ENCODE data around the gene AP1M2.

DNA sequence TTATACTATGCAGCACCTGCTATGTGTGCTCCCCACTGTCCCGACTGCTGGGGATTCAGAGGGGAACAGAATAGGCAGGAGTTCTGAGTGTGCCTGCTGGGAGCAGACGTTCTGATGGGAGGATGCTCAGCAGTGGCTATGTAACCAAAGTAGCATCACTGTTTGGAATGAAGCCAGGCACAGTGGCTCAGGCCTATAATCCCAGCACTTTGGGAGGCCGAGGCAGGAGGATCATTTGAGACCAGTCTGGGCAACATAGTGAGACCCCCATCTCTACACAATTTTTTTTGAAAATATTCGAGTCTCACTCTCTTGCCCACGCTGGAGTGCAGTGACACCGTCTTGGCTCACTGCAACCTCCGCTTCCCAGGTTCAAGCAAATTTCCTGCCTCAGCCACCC, 37.4 kb downstream of the AP1M2 start:
- TF ChIP-seq, protein P1, sequence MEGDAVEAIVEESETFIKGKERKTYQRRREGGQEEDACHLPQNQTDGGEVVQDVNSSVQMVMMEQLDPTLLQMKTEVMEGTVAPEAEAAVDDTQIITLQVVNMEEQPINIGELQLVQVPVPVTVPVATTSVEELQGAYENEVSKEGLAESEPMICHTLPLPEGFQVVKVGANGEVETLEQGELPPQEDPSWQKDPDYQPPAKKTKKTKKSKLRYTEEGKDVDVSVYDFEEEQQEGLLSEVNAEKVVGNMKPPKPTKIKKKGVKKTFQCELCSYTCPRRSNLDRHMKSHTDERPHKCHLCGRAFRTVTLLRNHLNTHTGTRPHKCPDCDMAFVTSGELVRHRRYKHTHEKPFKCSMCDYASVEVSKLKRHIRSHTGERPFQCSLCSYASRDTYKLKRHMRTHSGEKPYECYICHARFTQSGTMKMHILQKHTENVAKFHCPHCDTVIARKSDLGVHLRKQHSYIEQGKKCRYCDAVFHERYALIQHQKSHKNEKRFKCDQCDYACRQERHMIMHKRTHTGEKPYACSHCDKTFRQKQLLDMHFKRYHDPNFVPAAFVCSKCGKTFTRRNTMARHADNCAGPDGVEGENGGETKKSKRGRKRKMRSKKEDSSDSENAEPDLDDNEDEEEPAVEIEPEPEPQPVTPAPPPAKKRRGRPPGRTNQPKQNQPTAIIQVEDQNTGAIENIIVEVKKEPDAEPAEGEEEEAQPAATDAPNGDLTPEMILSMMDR (IDR thresholded peaks at IDR 0.05): no peak
- TF ChIP-seq EZH2 (IDR thresholded peaks at IDR 0.05) (no peak), EZH2phosphoT487 (IDR thresholded peaks at IDR 0.05) (no peak)
